ENCODE measurements around the gene SUGCT. TPM values are rescaled to one million over a fixed set of nuclear protein-coding genes. Genes with fewer than 3 reads are reported as not detected.

SUGCT gene
- total and polyA plus RNA-seq, 2 of the 8 experiments (the other 6 are each of a cell fraction or from before 2014, with no cell fraction given): 2.8 to 5.4 TPM

DNA sequence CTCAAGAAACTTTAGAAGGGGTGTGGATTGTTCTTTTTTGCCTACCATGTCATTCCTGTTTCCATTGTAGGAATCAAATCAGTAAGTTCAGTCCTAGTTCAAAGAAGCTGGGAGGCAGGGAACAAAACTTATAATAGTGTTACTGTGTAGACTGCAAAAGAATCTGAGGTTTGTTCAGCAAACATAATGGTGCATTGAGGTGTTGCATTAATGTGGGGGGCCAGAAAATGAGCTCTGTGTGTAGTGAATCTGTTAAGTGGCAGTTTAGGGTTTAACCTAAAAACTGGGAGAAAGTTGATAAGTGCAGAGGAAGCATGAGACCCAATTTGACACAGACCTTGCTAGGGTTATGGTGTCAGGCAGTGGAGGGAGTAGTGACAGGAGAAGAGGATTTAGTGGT is 197.7 kb downstream of the SUGCT start:
- no peaks in the 10 kb centered on the region for H3K79me1 ChIP-seq (ENCODE audit: low read depth, low read length)
- no peak overlapping the region for H3K4me3 ChIP-seq (ENCODE audit: extremely low read depth in 1 of 4, insufficient read depth in 2 of 4, low read depth in 3 of 4, low read length in 4 of 4)
- H3K27me3 ChIP-seq (replicated peaks in 1 of 4; ENCODE audit: control insufficient read depth in 3 of 4, extremely low read depth in 1 of 4, insufficient read depth in 3 of 4, low read length in 3 of 4): no peaks in the 10 kb centered on the region
- ChIA-PET POLR2A (ENCODE audit: partially characterized antibody) (no interaction called here), CTCF (ENCODE audit: partially characterized antibody) (interaction anchor here (1.3 to 2.9 kb wide), 2 partner anchors 9 to 39 kb away, joined by 3 to 15 read pairs; no protein-coding TSS in a partner anchor)
- no peaks in the 10 kb centered on the region for H3K36me3 ChIP-seq (ENCODE audit: control insufficient read depth in 2 of 4, insufficient read depth in 4 of 4, low read length in 3 of 4)
- H2BK12ac ChIP-seq (ENCODE audit: low read depth, low read length): no peak overlapping the region
- no peaks in the 10 kb centered on the region for H4K20me1 ChIP-seq (replicated peaks in 1 of 2; ENCODE audit: control insufficient read depth in 1 of 2, insufficient read depth in 2 of 2, low read length in 2 of 2)
- FAIRE-seq (no peak), DNase-seq (ENCODE audit: low read depth in 1 of 2, low spot score in 2 of 2) (no peak)
- H4K5ac ChIP-seq (ENCODE audit: insufficient read length, low read depth, low read length): no peak overlapping the region
- H3K4me2 ChIP-seq (ENCODE audit: insufficient read depth in 1 of 2, low read depth in 2 of 2, low read length in 2 of 2): no peak overlapping the region
- H4K91ac ChIP-seq (replicated peaks; ENCODE audit: insufficient read length, low read length): no peak overlapping the region
- H3K18ac ChIP-seq (ENCODE audit: extremely low read depth, low read length): no peak overlapping the region
- H2BK15ac ChIP-seq (ENCODE audit: low read length): no peak overlapping the region
- no peak overlapping the region for H2AFZ ChIP-seq (ENCODE audit: low read length)
- no peak overlapping the region for H3K27ac ChIP-seq (ENCODE audit: low read depth, low read length)
- TF ChIP-seq KDM5A (IDR thresholded peaks at IDR 0.05; ENCODE audit: low read length) (no peak), KDM4A (IDR thresholded peaks at IDR 0.05; ENCODE audit: low read depth, low read length, severe bottlenecking) (no peak), SIRT6 (IDR thresholded peaks at IDR 0.05; ENCODE audit: low read length) (no peak), CEBPB (IDR thresholded peaks at IDR 0.05; ENCODE audit: low read depth, low read length) (no peak), CREB1 (IDR thresholded peaks at IDR 0.05) (no peak), HDAC2 (IDR thresholded peaks at IDR 0.05; ENCODE audit: borderline replicate concordance in 1 of 2, low read depth in 2 of 2, low read length in 2 of 2) (no peak), CHD1 (IDR thresholded peaks at IDR 0.05; ENCODE audit: low read depth, low read length) (no peak), BRCA1 (IDR thresholded peaks at IDR 0.05; ENCODE audit: low read depth, low read length) (no peak), CTBP2 (IDR thresholded peaks at IDR 0.05; ENCODE audit: borderline replicate concordance, insufficient read depth, insufficient read length, low read length) (no peak), ZNF274 (IDR thresholded peaks at IDR 0.05; ENCODE audit: borderline replicate concordance, extremely low read depth, low read length) (no peak), CBX5 (IDR thresholded peaks at IDR 0.05; ENCODE audit: low read depth, low read length) (no peak), NRF1 (IDR thresholded peaks at IDR 0.05; ENCODE audit: low read depth, low read length) (no peak), TAF7 (optimal IDR thresholded peaks at IDR 0.05; ENCODE audit: borderline replicate concordance, low read depth, low read length) (no peak)
- no peak overlapping the region for H2AK5ac ChIP-seq (ENCODE audit: low read depth, low read length)
- H2BK20ac ChIP-seq (ENCODE audit: low read length): no peak overlapping the region
- no peak overlapping the region for H3K9ac ChIP-seq (replicated peaks in 1 of 4; ENCODE audit: extremely low read depth in 1 of 4, low read depth in 3 of 4, low read length in 3 of 4)
- H3K79me2 ChIP-seq (ENCODE audit: control insufficient read depth in 1 of 2, insufficient read depth in 2 of 2, low read length in 2 of 2): no peaks in the 10 kb centered on the region
- no peaks in the 10 kb centered on the region for H3K23me2 ChIP-seq (ENCODE audit: low read depth, low read length)
- H2BK5ac ChIP-seq (ENCODE audit: low read depth, low read length): no peak overlapping the region
- H3K4ac ChIP-seq (replicated peaks; ENCODE audit: insufficient read length, low read depth, low read length): no peak overlapping the region
- H3K56ac ChIP-seq (replicated peaks; ENCODE audit: insufficient read length, low read depth, low read length): no peak overlapping the region
- no peak overlapping the region for H2BK120ac ChIP-seq (replicated peaks; ENCODE audit: low read depth, low read length)
- no peak overlapping the region for H4K8ac ChIP-seq (ENCODE audit: extremely low read depth, insufficient read depth, low read length)
- H3K14ac ChIP-seq (ENCODE audit: insufficient read length): peak overlapping the region; percentile 61
- H3K23ac ChIP-seq (ENCODE audit: insufficient read length): peak overlapping the region; percentile 27
- no peaks in the 10 kb centered on the region for H3K9me3 ChIP-seq (ENCODE audit: insufficient read depth in 2 of 2, low read depth in 1 of 2, low read length in 1 of 2)
- H3K4me1 ChIP-seq (replicated peaks in 1 of 4; ENCODE audit: control insufficient read depth in 3 of 4, insufficient read depth in 4 of 4, low read length in 3 of 4): no peaks in the 10 kb centered on the region
